Embryonic facial prominence (tissue), 1 donor: ENCODE data around the gene MEI4.
"Not testable (repeated sequence)": the region's sequence is repeated elsewhere in the genome, so short reads cannot be mapped to it uniquely, and the experiment has no call there.

Source experiments
- DNase-seq: peaks from one replicate; pipeline ENCODE4 v3.0.0-alpha.2; 2016; ENCODE audit errors: extremely low spot score

Gene MEI4

DNA sequence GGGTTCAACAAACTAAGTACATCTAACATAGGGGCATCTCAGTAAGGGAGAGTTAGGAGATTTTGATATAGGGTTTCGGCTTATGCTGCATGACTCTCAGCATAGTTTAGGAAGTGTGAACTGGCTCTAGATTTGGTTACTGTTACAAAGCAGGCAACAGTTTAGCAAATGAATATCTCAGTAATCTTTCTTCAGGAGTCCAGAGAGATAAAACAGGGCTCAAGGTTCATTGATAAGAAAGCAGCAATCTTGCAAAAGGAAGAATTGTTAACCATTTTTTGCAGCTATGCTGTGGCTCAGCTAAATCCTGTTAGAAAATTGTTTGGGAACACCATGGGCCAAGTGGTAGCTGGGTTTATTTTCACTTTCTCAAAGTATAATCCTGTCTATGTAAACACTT is 161.3 kb downstream of the MEI4 start:
- no peak for DNase-seq

DNA sequence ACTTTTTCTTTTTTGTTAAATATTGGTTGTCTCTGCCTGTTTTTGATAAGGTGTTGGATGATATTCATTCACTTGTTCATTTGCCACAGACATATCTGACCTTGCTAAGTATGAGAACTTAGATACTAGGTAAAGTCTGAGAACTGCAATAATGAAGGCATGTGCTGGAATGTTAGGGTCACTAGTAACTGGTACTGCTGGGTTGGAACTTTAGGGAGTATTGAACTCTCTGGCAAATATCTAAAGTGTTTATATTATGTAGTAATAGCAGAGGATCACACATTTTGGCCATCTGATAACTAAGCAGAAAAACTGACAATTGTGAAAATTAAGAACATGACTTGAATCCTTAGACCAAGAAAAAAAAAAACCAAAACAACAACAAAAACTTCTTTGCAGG is 162.7 kb downstream of the MEI4 start:
- no peak for DNase-seq

DNA sequence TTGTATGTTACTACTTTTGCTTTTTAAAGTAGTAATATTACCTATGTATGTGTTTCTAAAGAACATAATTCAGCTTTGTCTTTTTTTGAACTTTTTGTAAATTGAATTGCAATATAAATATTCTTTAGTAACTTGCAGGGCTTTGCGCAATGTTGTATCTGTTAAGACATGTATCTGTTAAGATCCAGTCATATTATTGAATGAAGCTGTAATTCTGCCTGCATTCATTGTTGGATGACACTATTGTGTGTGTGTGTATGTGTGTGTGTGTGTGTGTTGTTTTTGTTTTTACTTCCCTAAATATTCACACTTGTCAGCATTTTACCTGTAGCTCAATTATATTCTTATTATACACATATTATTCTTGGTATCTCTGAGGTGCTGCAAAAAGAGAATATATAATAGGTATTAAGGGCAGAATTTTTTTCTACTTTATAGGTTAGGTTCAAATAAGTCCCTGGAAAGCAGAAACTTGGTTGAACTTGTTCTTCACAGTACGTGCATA is 164.0 kb downstream of the MEI4 start:
- DNase-seq, result no peak

DNA sequence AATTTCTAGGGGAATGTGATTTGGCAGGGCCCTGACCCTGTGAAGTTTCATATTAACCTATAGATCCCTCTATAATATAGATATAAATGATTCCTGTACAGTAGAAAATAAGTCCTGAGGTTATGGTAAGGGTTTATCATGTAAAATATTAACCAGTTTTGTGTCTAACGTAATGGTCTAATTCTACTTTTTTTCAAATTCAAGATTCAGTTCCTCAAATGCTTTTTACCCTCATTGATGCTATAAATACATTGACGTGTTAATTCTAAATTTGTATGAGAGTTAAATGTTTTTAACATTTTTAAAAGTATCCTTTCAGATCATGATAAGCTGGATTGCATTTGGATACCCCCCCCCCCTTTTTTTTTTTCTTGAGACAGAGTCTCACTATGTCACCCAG is 169.4 kb downstream of the MEI4 start:
- no peak for DNase-seq

DNA sequence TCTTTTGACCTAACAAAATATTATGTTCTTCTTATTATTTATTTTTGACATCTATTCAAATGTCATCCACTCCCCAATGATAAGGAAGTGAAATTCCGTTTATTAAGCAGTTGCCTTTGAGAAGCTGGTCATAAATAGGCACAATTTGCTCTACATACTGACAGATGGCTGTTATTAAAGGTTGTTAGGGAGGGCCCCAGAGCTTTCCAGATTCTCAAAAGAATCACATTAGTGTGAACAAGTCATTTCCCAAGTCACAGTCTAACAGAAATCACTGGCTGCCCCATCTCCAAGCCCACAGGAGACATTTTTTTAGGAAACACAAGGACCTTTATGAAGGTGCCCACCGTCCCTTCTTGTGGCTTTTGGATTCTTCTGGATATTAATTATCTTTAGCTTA is 172.4 kb downstream of the MEI4 start:
- no peak for DNase-seq

DNA sequence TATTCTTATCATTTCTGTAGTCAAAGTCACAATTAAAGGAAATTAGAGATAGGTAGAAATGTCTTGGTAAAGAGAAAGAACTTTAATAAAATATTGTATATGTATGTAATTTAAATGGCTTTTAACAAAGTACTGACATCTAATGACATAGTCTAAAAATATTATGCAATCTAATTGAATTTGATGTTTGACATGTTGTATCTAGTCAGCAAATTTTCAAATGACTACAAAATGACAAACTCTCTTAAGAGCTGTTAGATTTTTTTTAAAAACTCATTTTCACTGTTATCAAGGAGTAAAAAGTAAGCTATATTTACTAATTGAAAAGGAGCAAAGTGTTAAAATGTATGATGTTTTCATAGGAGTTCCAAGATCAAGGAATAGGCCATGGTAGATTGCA is 176.9 kb downstream of the MEI4 start:
- no peak for DNase-seq

DNA sequence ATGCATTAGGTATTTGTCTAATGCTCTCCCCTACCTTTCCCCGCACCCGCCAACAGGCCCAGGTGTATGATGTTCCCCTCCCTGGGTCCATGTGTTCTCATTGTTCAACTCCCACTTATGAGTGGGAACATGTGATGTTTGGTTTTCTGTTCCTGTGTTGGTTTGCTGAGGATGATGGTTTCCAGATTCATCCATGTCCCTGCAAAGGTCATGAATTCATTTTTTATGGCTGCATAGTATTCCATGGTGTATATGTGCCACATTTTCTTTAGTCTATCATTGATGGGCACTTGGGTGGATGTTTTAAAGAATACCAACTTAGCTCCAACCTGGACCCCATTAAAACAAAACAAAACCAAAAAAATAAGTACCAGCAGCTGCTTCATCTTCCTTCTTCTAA is 180.9 kb downstream of the MEI4 start:
- not testable (repeated sequence) for DNase-seq

DNA sequence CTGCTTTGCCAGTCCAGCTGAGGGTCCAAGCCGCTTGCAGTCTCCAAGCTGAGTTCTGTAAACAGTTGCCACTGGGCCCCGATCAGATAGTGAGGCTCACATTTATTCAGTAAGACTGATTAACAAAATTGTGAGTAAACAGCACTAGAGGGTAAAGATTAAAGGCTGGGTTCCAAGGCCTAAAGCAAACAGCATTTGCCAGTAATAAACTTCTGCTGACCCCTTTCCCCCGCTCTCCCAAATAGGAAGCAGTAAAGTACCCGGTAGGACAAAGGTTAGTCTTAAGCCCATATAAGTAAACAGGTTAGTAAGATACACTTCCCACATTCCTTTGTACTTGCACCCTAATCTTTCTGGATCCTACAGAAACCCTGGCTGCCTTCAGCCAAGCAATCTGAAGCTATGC is 181.8 kb downstream of the MEI4 start:
- no peak for DNase-seq

DNA sequence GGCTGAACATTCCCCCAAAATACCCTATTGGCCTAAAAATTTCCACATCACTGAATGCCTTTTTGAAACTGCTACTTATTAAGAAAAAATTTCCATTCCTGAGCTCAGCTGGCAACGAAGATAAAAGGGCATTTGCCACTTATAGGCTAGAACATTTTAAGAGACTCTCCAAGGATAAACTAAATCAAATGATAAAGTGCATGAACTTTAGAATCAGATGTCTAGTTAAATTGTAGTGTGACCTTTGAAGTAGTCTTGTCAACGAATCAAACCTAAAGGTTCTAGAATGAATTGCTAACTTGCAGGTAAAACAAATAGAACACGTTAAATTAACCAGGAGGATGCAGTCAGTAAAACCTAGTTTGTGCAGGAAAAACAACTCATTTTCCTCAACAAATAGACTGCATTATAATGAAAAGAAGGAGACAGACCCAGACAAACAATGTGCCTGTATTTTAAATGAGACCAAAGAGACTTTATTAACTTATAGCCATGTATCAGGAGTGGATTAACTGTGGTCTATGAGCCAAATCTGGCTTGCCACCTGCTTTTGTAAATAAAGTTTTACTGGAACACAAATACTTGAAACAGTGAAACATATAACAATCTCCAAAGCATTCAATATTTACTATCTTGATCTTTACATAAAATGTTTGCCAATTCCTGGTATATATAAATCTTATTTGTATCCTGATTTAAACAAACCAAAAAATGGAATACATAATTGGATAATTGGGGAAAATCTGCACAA is 184.4 kb downstream of the MEI4 start:
- no peak for DNase-seq

DNA sequence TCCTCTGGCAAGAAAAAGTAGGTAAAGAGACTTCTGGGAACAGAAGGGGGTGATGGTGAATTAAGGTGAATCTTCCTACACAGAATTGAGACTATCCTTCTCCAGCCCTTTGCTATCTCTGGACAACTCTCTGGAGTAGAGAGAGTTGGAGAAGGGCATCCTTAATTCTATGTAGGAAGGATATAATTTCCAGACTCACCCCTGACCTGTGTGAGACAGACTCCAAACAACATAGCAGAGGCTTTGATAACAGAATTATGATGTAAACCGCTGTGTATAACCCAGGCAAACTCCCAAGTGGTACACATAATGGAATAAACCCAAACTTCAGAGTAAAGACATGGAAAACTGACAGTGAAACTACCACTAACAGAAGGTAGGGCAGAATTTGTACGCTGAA is 186.5 kb downstream of the MEI4 start:
- DNase-seq, result no peak

DNA sequence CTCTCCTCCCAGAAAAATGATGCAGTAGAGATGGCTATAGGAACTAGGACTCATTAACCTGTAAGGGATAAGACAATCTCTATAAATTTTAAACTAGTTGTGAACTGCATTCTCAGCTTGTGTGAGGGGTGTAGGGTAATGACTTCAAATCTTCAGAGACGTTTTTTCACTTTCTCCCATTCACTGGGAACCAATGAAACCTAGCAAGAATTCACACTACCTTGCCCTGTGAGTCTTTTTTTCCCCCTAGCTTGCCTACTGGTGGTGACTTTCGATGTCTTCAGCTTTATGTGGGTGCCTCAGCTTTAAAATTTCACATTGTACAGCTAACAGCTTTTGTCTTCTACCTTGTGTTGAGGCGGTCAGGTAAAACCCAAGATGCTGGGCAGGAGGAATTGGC is 192.0 kb downstream of the MEI4 start:
- DNase-seq, result no peak

DNA sequence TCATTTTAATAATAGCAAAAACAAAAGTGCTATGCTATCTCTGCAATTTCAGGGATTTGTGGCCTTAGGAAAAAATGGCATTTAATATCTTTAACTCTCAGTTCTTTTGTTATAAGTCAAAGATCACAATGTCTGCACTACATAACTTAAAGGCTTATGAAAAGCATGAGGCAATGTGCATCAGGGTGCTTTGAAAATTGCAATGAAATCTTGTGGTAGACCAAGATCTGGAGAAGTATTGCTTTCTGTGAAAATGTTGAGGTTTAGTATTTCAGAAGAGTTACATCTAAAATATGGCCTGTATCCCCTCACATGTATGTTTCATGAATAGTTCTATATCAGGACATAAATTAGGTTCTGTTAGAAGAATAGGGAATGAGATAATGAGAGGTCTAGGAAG is 200.6 kb downstream of the MEI4 start:
- DNase-seq, result no peak

DNA sequence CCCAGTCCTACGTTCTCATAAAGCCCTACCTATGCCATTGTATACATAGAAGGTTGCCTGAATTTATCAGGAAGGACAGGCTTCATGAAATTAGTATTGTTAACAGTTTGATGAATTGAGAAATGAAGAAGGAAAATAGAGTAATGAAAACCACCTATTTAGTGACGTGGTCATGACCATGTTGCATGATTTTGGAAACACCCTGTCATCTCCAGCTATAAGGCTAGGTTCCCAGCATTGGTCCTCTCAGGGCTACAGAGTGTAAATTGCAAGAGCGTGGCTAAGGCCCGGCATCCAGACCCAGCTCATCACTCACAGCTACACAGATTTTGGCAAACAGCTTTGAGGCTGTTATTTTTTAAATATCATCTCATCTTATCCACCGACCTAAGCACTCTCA is 203.6 kb downstream of the MEI4 start:
- DNase-seq, result no peak

DNA sequence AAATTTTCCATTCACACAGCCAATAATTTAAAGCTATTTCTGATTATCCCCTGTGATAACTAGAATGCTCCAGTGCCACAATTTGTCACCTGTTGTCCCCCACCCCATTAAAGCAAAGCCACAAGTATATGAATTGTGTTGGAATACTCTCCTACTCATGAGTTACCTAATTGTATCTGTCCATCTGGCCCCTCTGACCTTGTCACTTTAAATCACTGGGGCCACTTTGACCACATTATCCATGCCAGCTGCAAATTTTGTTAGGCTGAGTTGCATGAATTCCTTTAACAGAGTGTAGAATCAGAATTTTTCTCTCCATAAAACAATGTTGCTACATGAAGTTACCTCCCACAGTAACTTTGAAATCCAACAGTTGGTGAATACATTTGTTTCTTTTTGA is 204.6 kb downstream of the MEI4 start:
- DNase-seq, result no peak

DNA sequence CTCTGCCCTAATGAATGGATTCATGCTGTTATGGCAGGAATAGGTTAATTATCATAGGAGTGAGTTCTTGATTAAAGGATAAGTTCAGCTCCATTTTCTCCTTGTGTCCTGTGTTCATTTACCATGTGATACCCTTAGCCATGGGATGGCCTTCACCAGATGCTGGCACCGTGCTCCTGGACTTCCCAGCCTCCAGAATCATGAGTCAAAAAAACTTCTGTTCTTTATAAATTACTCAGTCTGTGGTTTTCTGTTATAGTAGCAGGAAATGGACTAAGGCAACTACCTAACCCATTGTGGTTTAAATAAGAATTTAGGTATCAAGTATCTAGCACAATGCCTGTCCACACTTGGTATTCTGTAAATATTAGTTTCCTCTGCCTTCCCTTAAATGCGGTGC is 223.5 kb downstream of the MEI4 start:
- DNase-seq, result no peak

DNA sequence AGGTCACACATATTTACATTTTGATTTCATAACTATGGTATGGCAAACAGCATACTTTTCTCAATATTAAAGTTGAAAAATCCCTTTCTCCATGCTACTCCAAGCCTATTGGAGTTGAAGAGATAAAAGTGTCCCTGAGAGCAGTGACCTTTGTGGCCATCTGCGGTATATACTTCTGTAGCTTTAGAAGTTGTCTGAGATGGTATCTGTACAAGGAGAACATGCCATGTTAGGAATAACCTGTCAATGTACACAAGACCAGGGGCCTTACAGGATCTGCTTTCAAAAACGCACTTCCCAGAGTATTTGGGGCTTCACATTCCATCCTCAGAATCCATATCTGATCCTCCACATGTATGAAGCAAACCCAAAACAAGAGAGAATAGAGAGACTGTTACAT is 226.7 kb downstream of the MEI4 start:
- DNase-seq, result no peak

DNA sequence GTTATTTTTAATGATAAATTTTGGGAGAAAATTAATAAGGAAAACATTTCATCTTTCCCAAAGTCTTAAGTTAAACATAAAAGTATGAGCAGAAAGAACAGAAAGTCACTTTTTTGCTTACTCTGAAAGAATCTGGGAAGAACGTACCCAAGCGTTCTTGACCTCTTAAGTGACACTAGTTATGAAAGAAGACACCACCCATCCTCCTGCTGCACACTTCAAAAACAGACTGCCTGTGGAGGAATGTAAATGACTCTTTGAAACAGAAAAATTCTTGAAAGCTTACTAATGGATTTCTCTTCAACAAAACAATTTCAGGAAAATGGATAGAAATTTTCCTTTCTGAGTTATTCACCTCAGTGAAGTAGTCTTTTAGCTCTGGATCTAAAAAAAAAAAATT is 227.7 kb downstream of the MEI4 start:
- DNase-seq, result no peak

DNA sequence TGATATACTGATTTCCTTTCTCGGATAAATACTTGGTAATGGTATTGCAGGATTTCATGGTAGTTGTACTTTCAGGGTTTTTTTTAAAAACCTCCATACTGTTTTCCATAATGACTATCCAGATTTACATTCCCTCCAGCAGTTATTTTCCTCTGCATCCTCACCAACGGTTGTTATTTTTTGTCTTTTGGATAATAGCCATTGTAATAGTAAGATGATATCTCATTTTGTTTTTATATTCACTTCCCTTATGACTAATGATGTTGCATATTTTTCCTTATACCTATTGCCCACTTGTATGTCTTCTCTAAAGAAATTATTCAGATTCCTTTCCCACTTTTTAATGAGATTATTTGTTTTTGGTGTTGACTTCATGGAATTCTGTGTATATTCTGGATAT is 231.0 kb downstream of the MEI4 start:
- no peak for DNase-seq

DNA sequence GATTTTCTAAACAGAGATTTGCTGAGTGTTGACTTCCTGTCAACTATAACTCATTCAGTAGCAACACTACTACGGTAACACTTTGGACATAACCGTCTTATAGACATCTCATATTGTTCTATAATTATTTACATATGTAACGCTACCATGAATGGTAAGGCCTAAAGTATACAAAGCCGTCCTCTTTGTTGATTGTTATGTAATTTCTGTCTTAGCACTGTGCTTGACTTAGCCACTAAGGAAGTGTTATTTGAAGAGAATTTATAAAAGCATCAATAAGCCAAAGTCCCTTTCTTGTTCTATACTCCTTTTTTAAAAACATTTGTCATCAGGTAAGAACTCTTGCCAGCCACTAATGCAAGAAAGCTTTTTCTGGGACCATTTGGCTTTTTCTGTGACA is 240.6 kb downstream of the MEI4 start:
- no peak for DNase-seq

DNA sequence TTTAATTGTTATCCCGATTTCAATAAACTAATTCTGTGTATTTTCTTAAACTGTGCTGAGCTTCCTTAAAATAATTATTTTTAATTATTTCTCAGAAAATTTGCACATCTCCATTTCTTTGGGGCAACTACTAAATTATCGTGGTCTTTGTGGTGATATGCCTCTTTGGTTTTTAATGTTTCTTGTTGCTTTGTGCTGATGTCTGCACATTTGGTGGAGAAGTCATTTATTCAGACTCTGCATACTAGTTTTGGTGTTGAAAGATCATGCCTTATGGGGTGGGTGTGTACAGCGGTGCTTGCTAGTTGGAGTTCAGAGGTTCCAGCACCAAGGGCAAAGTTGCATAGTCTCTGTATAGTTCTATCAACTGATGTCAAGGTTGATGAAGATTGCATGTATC is 253.2 kb downstream of the MEI4 start:
- no peak for DNase-seq

DNA sequence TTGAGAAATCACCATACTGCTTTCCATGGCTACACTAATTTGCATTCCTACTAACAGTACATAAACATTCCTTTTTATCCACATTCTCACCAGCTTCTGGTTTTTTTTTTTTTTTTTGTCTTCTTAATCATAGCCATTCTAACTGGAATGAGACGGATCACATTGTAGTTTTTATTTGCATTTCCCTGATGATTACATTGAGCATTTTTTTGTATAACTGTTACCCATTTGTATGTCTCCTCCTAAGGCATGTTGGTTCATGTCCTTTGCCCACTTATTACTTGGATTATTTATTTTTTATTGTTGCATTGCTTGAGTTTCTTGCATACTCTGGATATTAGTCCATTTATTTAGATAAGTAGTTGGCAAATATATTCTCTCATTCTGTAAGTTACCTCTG is 258.0 kb downstream of the MEI4 start:
- no peak for DNase-seq

DNA sequence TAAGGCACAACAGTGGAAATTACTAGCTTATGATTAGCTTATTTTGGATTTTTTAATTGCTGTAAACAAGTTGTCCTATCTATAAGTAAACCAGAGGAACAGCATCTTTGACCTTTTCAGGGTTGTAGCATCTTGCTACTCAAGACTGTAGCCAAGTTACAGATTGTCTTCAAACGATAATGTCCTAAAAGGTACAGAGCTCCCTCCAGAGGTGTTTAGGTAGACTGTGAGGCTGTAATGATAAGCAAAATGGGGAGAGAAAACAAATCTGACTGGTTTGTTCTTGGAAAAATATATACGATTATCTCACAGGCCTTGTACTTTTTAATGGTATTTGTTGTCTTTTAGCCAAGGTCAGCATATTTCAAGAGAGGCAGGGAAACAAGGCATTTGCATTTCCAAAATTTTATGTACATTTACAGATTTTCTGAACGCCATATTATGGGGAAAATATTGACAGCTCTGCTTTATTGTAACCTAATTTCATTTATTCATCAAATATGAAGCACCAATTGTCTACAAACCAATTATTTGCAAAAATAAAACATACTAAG is 273.4 kb downstream of the MEI4 start:
- DNase-seq, result no peak

DNA sequence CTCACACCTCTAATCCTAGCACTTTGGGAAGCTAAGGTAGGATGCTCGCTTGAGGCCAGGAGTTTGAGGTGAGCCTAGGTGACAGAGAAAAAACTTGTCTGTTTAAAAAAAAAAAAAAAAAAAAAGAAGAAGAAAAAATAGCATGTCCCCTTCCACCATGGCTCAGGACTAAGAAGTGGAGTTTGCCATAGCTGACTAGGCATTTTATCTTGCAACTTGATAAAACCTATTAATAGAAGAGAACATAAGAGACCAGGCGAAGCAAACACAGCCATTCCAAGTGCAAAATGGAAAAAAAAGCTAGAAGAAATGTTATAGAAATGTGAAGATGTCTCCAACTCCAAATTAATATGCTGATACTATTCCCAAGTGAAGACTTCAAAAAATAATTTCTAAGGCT is 277.5 kb downstream of the MEI4 start:
- no peak for DNase-seq

DNA sequence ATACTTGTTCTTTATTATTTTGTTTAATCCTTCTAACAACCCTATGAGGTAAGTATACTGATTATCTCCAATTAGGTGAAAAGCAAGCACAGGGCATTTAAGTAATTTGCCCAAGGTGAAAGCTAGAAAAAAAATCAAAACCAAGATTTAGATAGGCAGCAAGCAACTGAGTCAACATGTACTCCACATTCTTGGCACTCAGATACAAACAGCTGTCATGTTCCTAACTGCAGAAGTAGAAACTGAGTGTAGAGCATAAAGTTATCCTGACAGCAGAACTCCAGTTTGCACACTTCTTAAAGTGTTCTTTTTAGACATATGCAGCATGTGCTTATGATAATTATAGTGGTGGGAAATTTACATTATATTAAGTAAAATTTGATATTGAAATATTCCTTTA is 278.1 kb downstream of the MEI4 start:
- DNase-seq, result no peak
